Esophagus muscularis mucosa (tissue), 3 donors: ENCODE results near the gene PRX.

Source experiments
- POLR2A ChIP-seq: fragments of 450-650 bp; IDR thresholded peaks from one replicate; pipeline ENCODE4 v1.6.1; 2017; ENCODE audit warnings: antibody characterized with exemption, moderate library complexity, mild to moderate bottlenecking, low read depth
- POLR2AphosphoS5 ChIP-seq, 2 donors: sonication (generic); formaldehyde crosslinking; IDR thresholded peaks; one replicate each; pipeline ENCODE4 v1.6.1; 2017; ENCODE audit warnings: antibody characterized with exemption in 2 of 2
- TF ChIP-seq, protein P1 (sequence below), 3 experiments: fragments of 200-600 bp in 2 of 3; fragments of 450-650 bp in 1 of 3; sonication (generic) in 2 of 3; IDR thresholded peaks; one replicate each; pipeline ENCODE4 v1.5.1; 2017 to 2019; ENCODE audit warnings: antibody characterized with exemption in 3 of 3, mild to moderate bottlenecking in 2 of 3, moderate library complexity in 1 of 3

DNA sequence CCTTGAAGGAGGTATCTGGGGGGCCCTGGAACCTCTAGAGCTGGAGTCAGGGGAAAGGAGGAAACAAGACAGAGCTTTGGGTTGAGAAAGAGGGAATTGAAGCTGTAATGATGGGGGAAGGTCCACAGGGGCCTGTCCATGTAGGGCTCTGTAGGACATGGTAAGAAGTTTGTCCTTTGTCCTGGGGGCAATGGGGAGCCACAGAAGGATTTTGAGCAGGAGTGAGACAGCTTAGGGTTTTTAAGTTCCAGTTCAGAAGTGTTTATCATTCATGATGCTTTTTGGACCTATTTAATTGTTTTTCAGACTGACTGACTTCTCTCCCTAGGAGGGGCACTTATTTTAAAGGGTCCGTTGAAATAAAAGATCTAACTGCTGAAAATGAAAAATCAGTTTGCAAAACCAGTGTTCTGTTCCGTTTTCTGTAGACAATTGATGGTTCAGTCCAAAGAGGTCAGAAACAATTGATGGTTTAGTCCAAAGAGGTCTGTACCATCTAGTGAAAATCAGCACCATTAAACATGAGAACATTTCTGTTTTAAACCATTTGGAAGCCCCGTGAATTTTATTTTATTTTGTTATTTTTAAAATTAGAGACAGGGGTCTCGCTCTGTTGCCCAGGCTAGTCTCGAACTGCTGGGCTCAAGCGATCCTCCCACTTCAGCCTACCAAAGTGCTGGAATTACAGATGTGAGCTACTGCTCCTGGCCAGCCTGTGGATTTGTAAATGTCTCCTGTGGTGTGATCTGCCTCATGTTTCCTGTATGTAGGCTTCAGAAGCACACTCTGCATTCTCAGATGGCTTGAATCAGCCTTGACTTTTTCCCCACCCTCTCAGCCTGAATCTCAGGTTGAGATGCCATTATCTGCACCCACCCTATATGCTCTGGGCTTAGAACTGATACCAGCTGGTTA, 56.2 kb downstream of the PRX start:
- TF ChIP-seq POLR2A (no peak), POLR2AphosphoS5 (IDR thresholded peaks at IDR 0.05) (no peak)
- TF ChIP-seq, protein P1, sequence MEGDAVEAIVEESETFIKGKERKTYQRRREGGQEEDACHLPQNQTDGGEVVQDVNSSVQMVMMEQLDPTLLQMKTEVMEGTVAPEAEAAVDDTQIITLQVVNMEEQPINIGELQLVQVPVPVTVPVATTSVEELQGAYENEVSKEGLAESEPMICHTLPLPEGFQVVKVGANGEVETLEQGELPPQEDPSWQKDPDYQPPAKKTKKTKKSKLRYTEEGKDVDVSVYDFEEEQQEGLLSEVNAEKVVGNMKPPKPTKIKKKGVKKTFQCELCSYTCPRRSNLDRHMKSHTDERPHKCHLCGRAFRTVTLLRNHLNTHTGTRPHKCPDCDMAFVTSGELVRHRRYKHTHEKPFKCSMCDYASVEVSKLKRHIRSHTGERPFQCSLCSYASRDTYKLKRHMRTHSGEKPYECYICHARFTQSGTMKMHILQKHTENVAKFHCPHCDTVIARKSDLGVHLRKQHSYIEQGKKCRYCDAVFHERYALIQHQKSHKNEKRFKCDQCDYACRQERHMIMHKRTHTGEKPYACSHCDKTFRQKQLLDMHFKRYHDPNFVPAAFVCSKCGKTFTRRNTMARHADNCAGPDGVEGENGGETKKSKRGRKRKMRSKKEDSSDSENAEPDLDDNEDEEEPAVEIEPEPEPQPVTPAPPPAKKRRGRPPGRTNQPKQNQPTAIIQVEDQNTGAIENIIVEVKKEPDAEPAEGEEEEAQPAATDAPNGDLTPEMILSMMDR (IDR thresholded peaks at IDR 0.05), result no peak
